ENCODE results near the gene COL19A1.

Gene COL19A1

GRCh38 chr6:69846312-69846711 lies 20.0 kb upstream of the COL19A1 start:
- Histone ChIP-seq H3K79me2 (ENCODE audit: insufficient read depth, low read length) (no peaks in the 10 kb centered on the region), H3K4me3 (ENCODE audit: insufficient read depth, low read length, poor library complexity, severe bottlenecking) (no peak overlapping the region), H3K9me3 (ENCODE audit: insufficient read depth, low read length) (no peaks in the 10 kb centered on the region), H3K9ac (ENCODE audit: low read length) (no peak overlapping the region), H3K4me2 (ENCODE audit: low read depth, low read length, poor library complexity, severe bottlenecking) (no peak overlapping the region), H3K9me2 (replicated peaks; ENCODE audit: insufficient read depth, low read length) (no peaks in the 10 kb centered on the region), H3K36me3 (ENCODE audit: low read length) (no peaks in the 10 kb centered on the region), H3F3A (ENCODE audit: insufficient read depth) (no peaks in the 10 kb centered on the region), H2AFZ (ENCODE audit: low read depth, low read length, severe bottlenecking) (no peak overlapping the region), H3K27ac (ENCODE audit: low read depth, low read length) (no peak overlapping the region), H4K20me1 (ENCODE audit: low read depth, low read length) (no peaks in the 10 kb centered on the region), H3K27me3 (ENCODE audit: low read length) (no peaks in the 10 kb centered on the region)
- no peak for TF ChIP-seq EZH2phosphoT487 (conservative IDR thresholded peaks at IDR 0.05; ENCODE audit: low read length)
- no peak for TF ChIP-seq CTCF (IDR thresholded peaks at IDR 0.05; ENCODE audit: insufficient read depth, low read length, poor library complexity, severe bottlenecking)

GRCh38 chr6:69846770-69847491 lies 19.4 kb upstream of the COL19A1 start:
- Histone ChIP-seq H3K27ac (ENCODE audit: low read depth, low read length) (no peak overlapping the region), H3K4me3 (ENCODE audit: insufficient read depth, low read length, poor library complexity, severe bottlenecking) (no peak overlapping the region), H3K9me2 (replicated peaks; ENCODE audit: insufficient read depth, low read length) (no peaks in the 10 kb centered on the region), H3K27me3 (ENCODE audit: low read length) (no peaks in the 10 kb centered on the region), H3K36me3 (ENCODE audit: low read length) (no peaks in the 10 kb centered on the region), H3K4me2 (ENCODE audit: low read depth, low read length, poor library complexity, severe bottlenecking) (no peak overlapping the region), H3K79me2 (ENCODE audit: insufficient read depth, low read length) (no peaks in the 10 kb centered on the region), H3K9ac (ENCODE audit: low read length) (no peak overlapping the region), H3K9me3 (ENCODE audit: insufficient read depth, low read length) (no peaks in the 10 kb centered on the region), H4K20me1 (ENCODE audit: low read depth, low read length) (no peaks in the 10 kb centered on the region), H2AFZ (ENCODE audit: low read depth, low read length, severe bottlenecking) (no peak overlapping the region), H3F3A (ENCODE audit: insufficient read depth) (no peaks in the 10 kb centered on the region)
- TF ChIP-seq EZH2phosphoT487 (conservative IDR thresholded peaks at IDR 0.05; ENCODE audit: low read length), result no peak
- TF ChIP-seq CTCF (IDR thresholded peaks at IDR 0.05; ENCODE audit: insufficient read depth, low read length, poor library complexity, severe bottlenecking), result no peak

GRCh38 chr6:69847492-69847788 lies 18.9 kb upstream of the COL19A1 start:
- no peaks in the 10 kb centered on the region for H3K36me3 ChIP-seq (ENCODE audit: low read length)
- H3K9me3 ChIP-seq (ENCODE audit: insufficient read depth, low read length), result no peaks in the 10 kb centered on the region
- H3F3A ChIP-seq (ENCODE audit: insufficient read depth), result no peaks in the 10 kb centered on the region
- no peaks in the 10 kb centered on the region for H3K27me3 ChIP-seq (ENCODE audit: low read length)
- no peaks in the 10 kb centered on the region for H4K20me1 ChIP-seq (ENCODE audit: low read depth, low read length)
- H2AFZ ChIP-seq (ENCODE audit: low read depth, low read length, severe bottlenecking), result no peak overlapping the region
- no peak overlapping the region for H3K4me3 ChIP-seq (ENCODE audit: insufficient read depth, low read length, poor library complexity, severe bottlenecking)
- no peaks in the 10 kb centered on the region for H3K79me2 ChIP-seq (ENCODE audit: insufficient read depth, low read length)
- H3K27ac ChIP-seq (ENCODE audit: low read depth, low read length), result no peak overlapping the region
- no peak for TF ChIP-seq CTCF (IDR thresholded peaks at IDR 0.05; ENCODE audit: insufficient read depth, low read length, poor library complexity, severe bottlenecking)
- TF ChIP-seq EZH2phosphoT487 (conservative IDR thresholded peaks at IDR 0.05; ENCODE audit: low read length), result no peak
- H3K4me2 ChIP-seq (ENCODE audit: low read depth, low read length, poor library complexity, severe bottlenecking), result no peak overlapping the region
- H3K9ac ChIP-seq (ENCODE audit: low read length), result no peak overlapping the region
- H3K9me2 ChIP-seq (replicated peaks; ENCODE audit: insufficient read depth, low read length), result no peaks in the 10 kb centered on the region

Measured in SU-DHL-6 (cell line).